ENCODE data around the gene LAMB1. TPM values are rescaled to one million over a fixed set of nuclear protein-coding genes. Genes with fewer than 3 reads are reported as not detected.
"Not testable (repeated sequence)": the region's sequence is repeated elsewhere in the genome, so short reads cannot be mapped to it uniquely, and the experiment has no call there.

Gene LAMB1
- total and polyA plus RNA-seq, 3 donors from 2014 or later: 42.0 to 65.2 (median 43.1) TPM

DNA sequence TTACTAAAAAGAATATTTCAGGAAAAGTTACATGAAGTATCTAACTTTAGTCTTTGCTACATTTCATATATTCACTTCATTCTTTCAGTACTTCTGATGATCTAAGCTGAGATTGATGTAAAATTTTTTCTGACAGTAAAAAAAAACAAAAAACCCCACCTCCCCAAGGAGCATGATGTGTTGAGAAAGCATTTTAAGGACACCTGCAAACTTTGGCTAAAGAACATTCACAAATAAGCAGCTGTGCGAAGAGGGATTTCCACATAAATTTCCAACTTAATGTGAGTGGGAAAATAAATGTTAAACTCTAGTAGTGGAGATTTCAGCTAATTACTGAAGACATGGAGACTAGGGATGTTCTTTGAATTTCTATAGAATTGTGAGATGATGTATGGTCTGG, 76.5 kb downstream of the LAMB1 start:
- H3K36me3 ChIP-seq (ENCODE audit: low read depth, missing control alignments): no peaks in the 10 kb centered on the region
- 80 to 100% methylated on average over 1 of the region's 1 CpG for WGBS, 2 donors

DNA sequence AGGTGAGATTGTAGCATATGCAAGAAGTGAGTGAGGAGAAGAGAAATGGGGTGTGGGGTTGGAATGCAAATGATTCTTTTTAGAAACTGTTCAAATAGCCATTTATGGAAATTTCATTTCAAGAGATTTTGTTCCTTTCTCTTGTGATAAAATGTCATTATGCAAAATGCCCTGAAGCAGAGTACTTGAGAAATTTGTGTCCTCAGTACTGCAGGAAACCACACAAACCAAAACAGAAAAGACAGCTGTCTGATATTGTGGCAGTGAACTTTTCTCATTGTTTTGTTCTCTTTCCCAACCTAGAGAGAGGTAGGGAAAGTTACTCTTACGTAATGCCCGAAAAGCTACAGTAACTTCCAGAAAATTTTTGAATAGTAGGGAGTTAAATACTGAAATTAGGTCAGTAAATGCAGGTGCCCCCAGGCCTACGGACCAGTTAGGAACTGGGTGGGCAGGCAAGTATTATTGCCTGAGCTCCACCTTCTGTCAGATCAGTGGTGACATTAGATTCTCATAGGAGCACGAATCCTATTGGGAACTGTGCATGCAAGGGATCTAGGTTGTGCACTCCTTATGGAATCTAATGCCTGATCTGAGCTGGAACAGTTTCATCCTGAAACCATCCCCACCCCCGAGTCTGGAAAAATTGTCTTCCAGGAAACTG, 78.0 kb downstream of the LAMB1 start:
- no peaks in the 10 kb centered on the region for H3K4me1 ChIP-seq
- H3K36me3 ChIP-seq (ENCODE audit: low read depth, missing control alignments): no peaks in the 10 kb centered on the region
- no peak for DNase-seq
- no peaks in the 10 kb centered on the region for H3K9me3 ChIP-seq
- H3K4me3 ChIP-seq: no peak overlapping the region
- intact Hi-C loops (cut with DNase I; ENCODE audit: low total_unique reads): no loop called here
- TF ChIP-seq, protein P1, sequence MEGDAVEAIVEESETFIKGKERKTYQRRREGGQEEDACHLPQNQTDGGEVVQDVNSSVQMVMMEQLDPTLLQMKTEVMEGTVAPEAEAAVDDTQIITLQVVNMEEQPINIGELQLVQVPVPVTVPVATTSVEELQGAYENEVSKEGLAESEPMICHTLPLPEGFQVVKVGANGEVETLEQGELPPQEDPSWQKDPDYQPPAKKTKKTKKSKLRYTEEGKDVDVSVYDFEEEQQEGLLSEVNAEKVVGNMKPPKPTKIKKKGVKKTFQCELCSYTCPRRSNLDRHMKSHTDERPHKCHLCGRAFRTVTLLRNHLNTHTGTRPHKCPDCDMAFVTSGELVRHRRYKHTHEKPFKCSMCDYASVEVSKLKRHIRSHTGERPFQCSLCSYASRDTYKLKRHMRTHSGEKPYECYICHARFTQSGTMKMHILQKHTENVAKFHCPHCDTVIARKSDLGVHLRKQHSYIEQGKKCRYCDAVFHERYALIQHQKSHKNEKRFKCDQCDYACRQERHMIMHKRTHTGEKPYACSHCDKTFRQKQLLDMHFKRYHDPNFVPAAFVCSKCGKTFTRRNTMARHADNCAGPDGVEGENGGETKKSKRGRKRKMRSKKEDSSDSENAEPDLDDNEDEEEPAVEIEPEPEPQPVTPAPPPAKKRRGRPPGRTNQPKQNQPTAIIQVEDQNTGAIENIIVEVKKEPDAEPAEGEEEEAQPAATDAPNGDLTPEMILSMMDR (IDR thresholded peaks at IDR 0.05): no peak
- no peak for TF ChIP-seq POLR2A (IDR thresholded peaks at IDR 0.05)
- no peaks in the 10 kb centered on the region for H3K27me3 ChIP-seq
- H3K27ac ChIP-seq: peak overlapping the region in 1 of 2 donors; percentile 0
- WGBS, 2 donors: 65 to 72% methylated on average over 5 of the region's 5 CpGs

More for the DNA sequence above, 76.5 kb downstream of the LAMB1 start:
- Histone ChIP-seq H3K4me1 (no peaks in the 10 kb centered on the region), H3K27ac (no peak overlapping the region), H3K27me3 (no peaks in the 10 kb centered on the region), H3K9me3 (no peaks in the 10 kb centered on the region), H3K4me3 (no peak overlapping the region)
- TF ChIP-seq POLR2A (IDR thresholded peaks at IDR 0.05): no peak
- TF ChIP-seq, protein P1 (IDR thresholded peaks at IDR 0.05): no peak
- intact Hi-C loops (cut with DNase I; ENCODE audit: low total_unique reads): no loop called here
- DNase-seq: no peak

DNA sequence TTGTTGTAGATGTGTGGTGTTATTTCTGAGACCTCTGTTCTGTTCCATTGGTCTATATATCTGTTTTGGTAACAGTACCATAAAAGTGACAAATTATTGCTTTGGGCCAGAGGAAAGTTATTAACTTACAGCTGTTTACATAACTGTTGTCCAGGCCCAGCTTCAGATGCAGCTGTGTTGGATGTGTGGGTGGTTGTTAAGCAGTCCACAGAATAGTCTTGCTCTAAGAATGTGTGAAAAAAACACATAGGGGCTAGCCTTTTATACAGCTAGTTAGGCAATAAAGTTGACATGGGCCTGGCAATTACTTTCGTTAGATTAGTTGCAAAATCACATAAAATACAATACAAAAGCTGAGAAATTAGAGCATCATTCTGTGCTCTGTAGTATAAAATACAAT, 80.1 kb downstream of the LAMB1 start:
- H3K36me3 ChIP-seq (ENCODE audit: low read depth, missing control alignments): no peaks in the 10 kb centered on the region
- intact Hi-C loops (cut with DNase I; ENCODE audit: low total_unique reads): no loop called here
- H3K4me1 ChIP-seq: no peaks in the 10 kb centered on the region
- no peak for TF ChIP-seq POLR2A (IDR thresholded peaks at IDR 0.05)
- TF ChIP-seq, protein P1 (IDR thresholded peaks at IDR 0.05): no peak
- no peak overlapping the region for H3K4me3 ChIP-seq
- H3K9me3 ChIP-seq: no peaks in the 10 kb centered on the region
- H3K27me3 ChIP-seq: no peaks in the 10 kb centered on the region
- 74 to 75% methylated on average over 1 of the region's 1 CpG for WGBS, 2 donors
- peak overlapping the region in 1 of 2 donors; percentile 28 for H3K27ac ChIP-seq
- DNase-seq: no peak

DNA sequence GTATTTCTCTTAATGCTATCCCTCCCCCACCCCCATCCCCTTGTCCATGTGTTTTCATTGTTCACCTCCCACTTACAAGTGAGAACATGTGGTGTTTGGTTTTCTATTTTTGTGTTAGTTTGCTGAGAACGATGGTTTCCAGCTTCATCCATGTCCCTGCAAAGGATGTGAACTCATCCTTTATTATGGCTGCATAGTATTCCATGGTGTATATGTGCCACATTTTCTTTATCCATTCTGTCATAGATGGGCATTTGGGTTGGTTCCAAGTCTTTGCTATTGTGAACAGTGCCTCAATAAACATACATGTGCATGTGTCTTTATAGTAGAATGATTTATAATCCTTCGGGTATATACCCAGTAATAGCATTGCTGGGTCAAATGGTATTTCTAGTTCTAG, 81.1 kb downstream of the LAMB1 start:
- 47 to 65% methylated on average over 2 of the region's 2 CpGs for WGBS, 2 donors
- DNase-seq; H3K27ac ChIP-seq; H3K36me3 ChIP-seq (ENCODE audit: low read depth, missing control alignments); H3K4me3 ChIP-seq; H3K27me3 ChIP-seq; intact Hi-C loops (cut with DNase I; ENCODE audit: low total_unique reads); H3K9me3 ChIP-seq; H3K4me1 ChIP-seq: not testable (repeated sequence)

DNA sequence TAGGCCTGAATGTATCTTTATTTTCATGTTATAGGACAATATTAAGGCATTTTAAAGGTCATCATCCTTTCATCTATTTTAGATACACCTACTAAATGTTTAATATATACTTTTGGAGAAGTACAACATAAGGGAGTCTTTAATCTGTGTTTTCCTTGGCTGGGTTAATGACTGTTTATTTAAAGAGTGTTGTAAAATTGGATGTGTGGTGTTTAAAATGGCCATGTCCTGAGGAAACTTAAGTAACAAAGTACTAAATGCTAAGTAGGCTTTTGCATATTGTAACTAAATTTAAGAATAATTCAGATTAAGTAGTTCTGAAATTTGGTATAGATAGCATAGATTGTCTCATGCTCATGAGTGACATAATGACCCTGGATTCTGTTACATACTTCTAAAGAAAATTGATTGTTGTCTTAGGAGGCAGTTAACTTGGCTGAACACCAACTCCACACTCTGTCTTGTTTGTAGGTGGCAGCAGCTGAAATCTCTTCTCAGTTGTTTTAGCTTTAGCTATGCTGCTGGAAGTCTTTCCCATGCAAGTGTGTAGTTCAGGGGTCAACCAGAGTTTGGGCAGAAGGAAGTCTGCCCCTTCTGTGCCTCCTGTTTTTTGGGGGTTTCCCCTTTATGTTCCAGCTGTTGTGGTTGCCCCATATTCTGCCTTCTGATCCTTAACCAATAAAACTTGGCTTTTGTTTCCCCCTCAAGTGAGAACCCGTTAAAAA, 82.8 kb downstream of the LAMB1 start:
- Histone ChIP-seq H3K36me3 (ENCODE audit: low read depth, missing control alignments) (no peaks in the 10 kb centered on the region), H3K27ac (peak overlapping the region in 1 of 2 donors; percentile 16), H3K4me1 (no peaks in the 10 kb centered on the region), H3K4me3 (no peak overlapping the region), H3K9me3 (no peaks in the 10 kb centered on the region), H3K27me3 (no peaks in the 10 kb centered on the region)
- intact Hi-C loops (cut with DNase I; ENCODE audit: low total_unique reads): no loop called here
- DNase-seq: no peak
- WGBS, 2 donors: 32 to 47% methylated on average over 1 of the region's 1 CpG
- TF ChIP-seq, protein P1 (IDR thresholded peaks at IDR 0.05): no peak
- no peak for TF ChIP-seq POLR2A (IDR thresholded peaks at IDR 0.05)
